GM18909 (cell line): ENCODE measurements around the gene ARSG.

ENCODE experiments used
- ATAC-seq: cut with Tn5 transposase; IDR thresholded peaks from one replicate; pipeline ENCODE4 v1.9.1; 2021; ENCODE audit warnings: mild to moderate bottlenecking; ENCODE audit not compliant: unreplicated experiment, poor library complexity

ARSG gene

DNA sequence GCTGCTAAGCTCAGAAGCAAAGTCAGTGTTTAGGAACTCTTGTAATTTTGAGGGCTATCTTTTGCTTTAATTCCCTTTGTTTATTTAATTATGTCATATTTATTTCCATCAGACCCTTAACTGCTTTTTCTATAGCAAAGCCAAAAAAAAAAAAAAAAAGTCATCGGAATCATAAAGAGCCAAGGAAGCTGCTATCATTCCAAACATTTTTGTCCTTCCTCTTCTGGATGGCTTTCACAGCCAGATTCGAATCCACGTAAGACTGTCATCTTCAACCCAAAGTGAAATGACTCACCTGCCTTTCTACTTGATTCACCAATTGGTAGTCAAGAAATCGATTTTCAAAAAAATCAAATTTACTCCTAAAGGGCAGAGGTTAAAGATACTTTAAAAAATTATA, 127.6 kb downstream of the ARSG start:
- ATAC-seq: no peak

DNA sequence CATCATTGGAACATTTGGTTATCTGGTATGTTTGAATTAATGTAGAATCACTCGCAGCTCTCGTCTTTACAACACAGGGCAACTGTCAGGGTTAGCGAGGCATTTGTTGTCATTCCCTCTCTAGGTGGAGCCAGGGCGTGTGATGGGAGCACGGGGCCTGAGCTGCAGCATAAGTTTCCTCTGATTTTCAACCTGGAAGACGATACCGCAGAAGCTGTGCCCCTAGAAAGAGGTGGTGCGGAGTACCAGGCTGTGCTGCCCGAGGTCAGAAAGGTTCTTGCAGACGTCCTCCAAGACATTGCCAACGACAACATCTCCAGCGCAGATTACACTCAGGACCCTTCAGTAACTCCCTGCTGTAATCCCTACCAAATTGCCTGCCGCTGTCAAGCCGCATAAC, 128.8 kb downstream of the ARSG start:
- no peak for ATAC-seq

DNA sequence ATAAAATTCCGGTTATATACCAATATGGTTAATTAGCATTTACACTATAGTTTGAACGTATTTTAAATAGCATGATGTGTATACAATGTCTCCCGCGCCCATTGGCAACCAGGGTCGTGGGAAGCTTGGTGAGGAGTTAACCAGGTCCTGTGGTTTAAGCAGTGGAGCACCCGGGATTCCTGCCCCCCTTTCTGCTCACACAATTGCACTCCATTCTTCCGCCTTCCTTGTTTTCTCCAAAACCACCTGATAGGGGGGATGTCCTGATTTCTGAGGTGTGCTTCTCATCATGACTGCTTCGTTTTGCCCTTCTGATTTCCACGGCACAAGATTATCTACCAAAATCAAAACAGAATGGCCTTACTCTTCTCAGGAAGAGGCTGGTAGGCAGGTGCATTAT, 130.2 kb downstream of the ARSG start:
- ATAC-seq: no peak

- no peak for ATAC-seq
Measured at GRCh38 chr17:68422821-68423220, 131.5 kb downstream of the ARSG start.

GRCh38 chr17:68423251-68423650, 132.0 kb downstream of the ARSG start:
- no peak for ATAC-seq

GRCh38 chr17:68424203-68424602, 132.9 kb downstream of the ARSG start:
- no peak for ATAC-seq

DNA sequence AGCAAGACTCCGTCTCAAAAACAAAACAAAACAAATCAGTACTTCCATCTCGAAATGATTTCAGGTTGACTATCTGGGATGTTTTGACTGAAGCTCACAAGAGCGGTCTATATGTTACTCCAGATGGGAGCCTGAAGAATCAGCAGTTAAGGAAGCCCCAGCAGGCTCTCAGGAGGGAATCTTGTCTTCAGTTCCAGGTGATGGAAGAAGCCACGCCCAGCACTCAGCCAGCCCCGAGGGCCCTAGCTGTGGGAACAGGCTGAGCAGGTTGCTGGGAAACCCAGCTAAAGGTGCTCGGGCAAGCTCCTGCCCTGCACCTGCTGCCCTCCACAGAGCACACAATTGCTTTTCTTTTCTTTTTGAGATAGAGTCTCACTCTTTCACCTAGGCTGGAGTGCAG, 133.6 kb downstream of the ARSG start:
- ATAC-seq: no peak

DNA sequence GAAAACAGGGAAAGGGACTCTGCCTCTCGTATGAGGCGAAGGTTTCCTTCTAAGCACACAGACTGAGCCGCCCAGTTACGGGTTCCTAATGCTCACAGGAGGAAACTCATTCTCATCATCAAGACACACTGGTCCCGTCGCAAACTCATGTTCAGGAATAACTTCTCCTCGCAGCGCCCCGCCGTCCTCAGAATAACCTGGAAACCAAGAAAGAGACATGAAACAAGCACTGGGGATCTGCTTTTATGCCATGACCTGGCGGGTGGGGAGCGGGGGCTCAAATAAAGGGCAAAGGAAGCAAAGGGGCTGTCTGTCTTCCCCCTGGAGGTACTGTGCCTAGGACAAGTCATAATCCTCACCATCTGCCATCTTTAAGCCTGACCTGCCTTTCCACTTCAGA, 134.7 kb downstream of the ARSG start:
- no peak for ATAC-seq

DNA sequence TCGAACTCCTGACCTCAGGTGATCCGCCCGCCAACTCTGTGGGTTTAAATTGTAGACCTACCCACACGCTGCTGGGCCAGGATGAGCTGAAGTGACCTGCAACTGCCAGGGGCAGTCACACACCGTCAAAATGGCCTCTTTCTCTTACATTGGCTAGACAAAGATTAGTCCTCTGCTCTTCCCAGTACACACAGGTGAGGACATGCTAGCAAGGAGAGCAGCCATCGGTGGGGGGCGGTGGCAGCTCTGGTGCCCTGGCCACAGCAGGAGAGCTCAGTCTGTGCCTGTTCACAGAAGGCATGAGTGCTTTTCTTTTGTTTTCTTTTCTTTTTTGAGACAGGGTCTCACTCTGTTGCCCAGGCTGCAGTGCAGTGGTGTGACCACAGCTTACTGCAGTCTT, 136.3 kb downstream of the ARSG start:
- ATAC-seq: no peak

DNA sequence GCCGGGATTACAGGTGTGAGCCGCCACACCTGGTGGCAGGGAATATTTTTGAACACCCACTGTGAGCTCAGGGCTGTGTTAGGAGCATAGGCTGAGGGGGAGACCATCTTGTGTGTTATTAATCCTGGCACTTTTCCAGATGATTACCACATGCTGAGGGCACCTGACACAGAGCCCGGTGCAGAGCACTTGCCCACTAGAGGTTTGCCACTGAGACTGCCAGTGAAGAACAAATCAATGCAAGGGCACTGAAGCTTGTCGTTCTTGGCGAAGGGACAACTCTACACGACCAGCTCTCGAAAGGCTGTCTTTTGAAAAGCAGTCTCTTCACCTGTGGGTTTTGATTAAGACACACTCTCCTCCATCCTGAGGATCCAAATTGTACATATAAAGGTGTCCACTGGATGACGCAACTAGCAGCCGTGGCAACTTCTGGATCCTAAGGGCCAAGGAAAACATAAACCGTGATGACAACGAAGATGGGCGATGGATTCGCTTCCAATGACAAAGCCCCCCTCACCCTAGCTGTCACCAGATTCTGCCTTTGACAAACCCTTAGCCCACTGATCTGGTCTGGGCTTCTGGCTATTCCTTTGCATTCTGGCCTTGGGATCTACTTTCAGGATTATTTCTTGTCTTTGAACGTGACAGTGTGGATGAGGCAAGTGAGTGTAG, 137.3 kb downstream of the ARSG start:
- no peak for ATAC-seq

DNA sequence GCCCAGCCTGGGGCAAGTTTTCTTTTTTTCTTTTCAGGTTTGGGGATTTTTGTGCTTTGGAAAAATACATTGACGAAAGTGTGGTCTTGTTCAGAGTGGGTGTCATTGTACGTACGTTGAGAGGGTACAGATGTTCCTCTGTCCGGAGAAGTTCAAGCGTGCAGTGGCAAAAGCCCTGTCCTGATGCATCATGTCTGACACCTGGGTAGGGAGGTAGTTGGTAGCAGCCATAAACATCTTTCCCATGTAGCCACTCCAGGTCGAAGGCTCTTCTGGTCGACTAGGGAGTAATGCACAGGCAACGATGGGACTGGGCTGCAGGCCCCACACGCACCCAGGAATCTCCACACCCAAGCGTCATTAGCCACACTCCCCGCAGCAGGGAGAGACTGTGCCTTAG, 138.6 kb downstream of the ARSG start:
- no peak for ATAC-seq

- no peak for ATAC-seq
Measured at GRCh38 chr17:68431045-68431608, 139.8 kb downstream of the ARSG start.

DNA sequence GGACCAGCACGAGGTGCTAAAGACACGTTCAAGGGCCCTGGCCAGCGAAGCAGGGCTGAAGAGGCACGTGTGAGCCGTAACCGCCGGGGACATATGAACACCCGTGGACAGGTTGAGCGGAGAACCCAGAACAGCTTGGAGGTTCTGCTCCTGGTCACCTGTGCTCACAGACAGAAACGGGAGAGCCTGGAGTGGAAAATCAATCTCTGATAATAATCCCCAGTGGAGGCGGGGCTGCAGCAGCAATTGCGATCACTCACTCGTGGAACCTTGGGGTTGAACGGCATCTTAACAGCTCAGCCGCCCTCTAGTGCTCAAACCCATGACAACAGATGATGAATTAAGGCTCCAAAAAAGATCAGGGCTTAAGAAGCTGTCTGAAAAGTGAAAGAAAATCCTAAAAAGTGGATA, 140.4 kb downstream of the ARSG start:
- ATAC-seq: no peak

DNA sequence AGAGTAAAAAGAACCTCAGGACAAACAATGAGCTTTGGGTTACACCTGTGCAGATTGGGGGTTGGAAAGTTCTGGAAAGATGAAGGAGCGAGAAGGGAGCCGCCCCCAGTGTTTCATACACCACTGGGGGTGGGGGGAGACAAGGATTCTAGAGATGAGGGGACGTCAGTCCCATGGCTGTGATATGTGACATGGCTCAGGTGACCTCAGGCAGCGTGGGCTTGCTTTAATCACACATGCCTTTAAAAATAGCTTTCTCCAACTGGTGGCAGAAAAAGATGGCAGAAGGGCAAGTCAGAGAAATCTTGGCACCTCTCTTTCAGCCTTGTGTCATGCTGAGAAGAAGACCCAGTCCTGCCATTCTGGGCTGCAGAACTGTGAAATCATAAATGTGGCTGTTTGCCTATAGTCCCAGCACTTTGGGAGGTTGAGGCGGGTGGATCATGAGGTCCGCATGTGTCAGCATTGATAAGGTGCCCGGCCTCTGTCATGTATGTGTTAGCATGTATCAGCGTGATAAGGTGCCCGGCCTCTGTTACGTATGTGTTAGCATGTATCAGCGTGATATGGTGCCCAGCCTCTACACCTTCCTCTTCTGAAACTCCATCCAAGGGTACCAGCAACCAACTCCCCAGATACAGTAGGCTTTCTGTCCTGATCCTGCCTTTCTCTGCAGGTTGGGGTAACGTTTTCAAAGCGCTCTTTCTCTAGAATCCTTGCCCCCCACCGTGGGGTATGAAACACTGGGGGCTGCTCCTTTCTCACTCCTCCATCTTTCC, 141.0 kb downstream of the ARSG start:
- ATAC-seq: no peak

GRCh38 chr17:68433211-68433610, 141.9 kb downstream of the ARSG start:
- ATAC-seq: no peak

GRCh38 chr17:68433911-68434508, 142.7 kb downstream of the ARSG start:
- no peak for ATAC-seq

DNA sequence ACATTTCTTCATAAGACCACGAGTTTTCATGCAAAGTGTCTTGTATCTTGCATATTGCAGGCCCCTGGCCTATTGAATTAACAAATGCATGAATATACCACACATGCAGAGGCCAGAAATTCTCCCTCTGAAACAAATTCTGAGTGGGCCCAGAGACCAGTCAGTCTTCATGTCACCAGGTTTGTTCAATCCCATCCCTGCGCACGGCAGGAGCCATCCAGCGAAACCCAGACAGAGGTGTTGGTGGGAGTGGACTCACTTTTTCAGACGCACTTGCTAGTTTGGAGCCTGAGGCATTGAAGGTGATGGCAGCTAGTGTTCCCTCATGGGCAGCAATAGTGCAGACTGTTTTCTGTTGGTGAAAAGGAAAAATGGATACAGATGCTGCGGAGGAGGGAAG, 144.1 kb downstream of the ARSG start:
- ATAC-seq: no peak

GRCh38 chr17:68435876-68436842, 144.9 kb downstream of the ARSG start:
- ATAC-seq: peak; percentile 57

DNA sequence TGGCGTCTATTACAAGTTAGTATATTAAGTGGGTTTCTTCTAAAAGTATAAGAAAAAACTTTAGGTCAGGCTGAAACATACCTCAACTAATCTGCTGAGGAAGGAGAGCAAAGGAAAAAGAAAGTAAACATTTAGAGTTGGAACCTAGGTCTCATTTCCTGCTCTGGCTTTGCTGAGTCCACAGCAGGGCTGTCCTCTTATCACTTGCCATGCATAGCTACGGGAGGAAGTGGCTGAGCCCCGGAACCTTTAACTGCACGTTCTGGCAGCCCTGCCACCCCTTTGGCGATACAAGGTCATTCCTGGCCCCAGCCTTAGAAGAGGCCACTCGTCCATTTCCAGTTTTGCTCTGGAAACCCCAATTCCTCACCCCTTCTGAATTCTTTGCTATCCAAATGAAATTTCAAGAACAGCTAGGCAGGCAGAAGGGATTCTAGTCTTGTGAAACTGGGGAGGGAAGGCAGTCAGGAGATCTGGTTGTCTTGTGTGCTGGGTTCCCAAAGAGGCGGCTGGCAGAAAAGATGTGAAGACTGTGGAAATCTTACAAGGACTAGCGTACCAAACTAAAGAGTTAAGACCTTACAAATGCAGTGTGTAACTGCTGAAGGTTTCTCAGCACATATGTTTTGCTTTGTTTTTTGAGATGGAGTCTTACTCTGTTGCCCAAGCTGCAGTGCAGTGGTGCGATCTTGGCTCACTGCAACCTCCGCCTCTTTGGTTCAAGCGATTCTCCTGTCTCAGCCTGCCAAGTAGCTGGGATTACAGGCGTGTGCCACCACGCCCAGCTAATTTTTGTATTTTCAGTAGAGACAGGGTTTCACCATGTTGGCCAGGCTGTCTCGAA, 146.9 kb downstream of the ARSG start:
- peak; percentile 83 for ATAC-seq
